Ascending aorta (tissue), 2 donors: ENCODE data around the gene APOH. TPM values are rescaled to one million over a fixed set of nuclear protein-coding genes. Genes with fewer than 3 reads are reported as not detected.

Experiments
- DNase-seq, 2 donors: peaks; one replicate each; pipeline ENCODE4 v3.0.0-alpha.2; 2019; ENCODE audit warnings: low spot score in 2 of 2
- H3K27ac ChIP-seq, 2 donors: fragments of 200-600 bp; sonication (generic); one replicate each; pipeline ENCODE4 v1.5.1; 2016 to 2017; ENCODE audit warnings: mild to moderate bottlenecking in 1 of 2
- H3K27me3 ChIP-seq: fragments of 200-600 bp; sonication (generic); one replicate; pipeline ENCODE4 v1.5.1; 2017
- H3K36me3 ChIP-seq, 2 donors: fragments of 200-600 bp; sonication (generic); one replicate each; pipeline ENCODE4 v1.5.1; 2016
- H3K4me1 ChIP-seq, 2 donors: fragments of 200-600 bp; sonication (generic); one replicate each; pipeline ENCODE4 v1.5.1; 2016 to 2017; ENCODE audit warnings: mild to moderate bottlenecking in 1 of 2
- H3K4me3 ChIP-seq, 2 donors: fragments of 200-600 bp; sonication (generic); one replicate each; pipeline ENCODE4 v1.5.1; 2016 to 2017; ENCODE audit warnings: mild to moderate bottlenecking in 1 of 2
- H3K9me3 ChIP-seq, 2 donors: fragments of 200-600 bp; sonication (generic); one replicate each; pipeline ENCODE4 v1.5.1; 2016
- intact Hi-C: fragments of 100-400 bp; cut with DNase I; formaldehyde crosslinking; loops from one replicate; pipeline ENCODE4 v1.15.1; 2023
- total RNA-seq: library from RNA; depleted of rRNA; stranded (reverse); fragments of >200 nt; gene quantifications from one replicate; pipeline ENCODE4 v1.1.0, GENCODE V29; 2016
- TF ChIP-seq, protein P1 (sequence below), 3 experiments: fragments of 200-600 bp in 2 of 3; fragments of 450-650 bp in 1 of 3; sonication (generic) in 2 of 3; IDR thresholded peaks; one replicate each; pipeline ENCODE4 v1.5.1; 2016 to 2019; ENCODE audit warnings: antibody characterized with exemption in 3 of 3, mild to moderate bottlenecking in 1 of 3, moderate library complexity in 1 of 3

APOH gene
- total RNA-seq, 1 donor from 2014 or later = 4.7 TPM

DNA sequence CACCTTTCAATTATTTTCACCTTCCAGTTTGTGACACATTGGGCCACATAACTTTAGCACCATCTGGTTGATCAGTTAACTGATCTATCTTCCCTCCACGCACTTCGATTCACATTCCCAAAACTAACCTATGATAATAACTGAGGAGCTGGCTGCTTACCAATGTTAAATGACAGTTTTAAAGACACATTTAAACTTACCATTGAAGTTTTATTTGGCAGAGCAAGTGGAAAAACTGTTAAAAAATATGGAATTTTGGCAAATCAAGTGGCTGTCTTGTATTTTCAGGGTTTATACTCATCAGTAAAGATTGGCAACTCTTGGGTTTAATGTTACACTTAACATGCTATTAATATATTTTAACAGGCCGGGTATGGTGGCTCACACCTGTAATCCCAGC is 5.4 kb upstream of the APOH start:
- Histone ChIP-seq H3K4me1 (no peaks in the 10 kb centered on the region), H3K9me3 (no peaks in the 10 kb centered on the region), H3K4me3 (no peak overlapping the region), H3K27ac (no peak overlapping the region), H3K27me3 (no peaks in the 10 kb centered on the region), H3K36me3 (no peaks in the 10 kb centered on the region)
- DNase-seq = no peak
- TF ChIP-seq, protein P1, sequence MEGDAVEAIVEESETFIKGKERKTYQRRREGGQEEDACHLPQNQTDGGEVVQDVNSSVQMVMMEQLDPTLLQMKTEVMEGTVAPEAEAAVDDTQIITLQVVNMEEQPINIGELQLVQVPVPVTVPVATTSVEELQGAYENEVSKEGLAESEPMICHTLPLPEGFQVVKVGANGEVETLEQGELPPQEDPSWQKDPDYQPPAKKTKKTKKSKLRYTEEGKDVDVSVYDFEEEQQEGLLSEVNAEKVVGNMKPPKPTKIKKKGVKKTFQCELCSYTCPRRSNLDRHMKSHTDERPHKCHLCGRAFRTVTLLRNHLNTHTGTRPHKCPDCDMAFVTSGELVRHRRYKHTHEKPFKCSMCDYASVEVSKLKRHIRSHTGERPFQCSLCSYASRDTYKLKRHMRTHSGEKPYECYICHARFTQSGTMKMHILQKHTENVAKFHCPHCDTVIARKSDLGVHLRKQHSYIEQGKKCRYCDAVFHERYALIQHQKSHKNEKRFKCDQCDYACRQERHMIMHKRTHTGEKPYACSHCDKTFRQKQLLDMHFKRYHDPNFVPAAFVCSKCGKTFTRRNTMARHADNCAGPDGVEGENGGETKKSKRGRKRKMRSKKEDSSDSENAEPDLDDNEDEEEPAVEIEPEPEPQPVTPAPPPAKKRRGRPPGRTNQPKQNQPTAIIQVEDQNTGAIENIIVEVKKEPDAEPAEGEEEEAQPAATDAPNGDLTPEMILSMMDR (IDR thresholded peaks at IDR 0.05) = no peak
- intact Hi-C loops = no loop called here

DNA sequence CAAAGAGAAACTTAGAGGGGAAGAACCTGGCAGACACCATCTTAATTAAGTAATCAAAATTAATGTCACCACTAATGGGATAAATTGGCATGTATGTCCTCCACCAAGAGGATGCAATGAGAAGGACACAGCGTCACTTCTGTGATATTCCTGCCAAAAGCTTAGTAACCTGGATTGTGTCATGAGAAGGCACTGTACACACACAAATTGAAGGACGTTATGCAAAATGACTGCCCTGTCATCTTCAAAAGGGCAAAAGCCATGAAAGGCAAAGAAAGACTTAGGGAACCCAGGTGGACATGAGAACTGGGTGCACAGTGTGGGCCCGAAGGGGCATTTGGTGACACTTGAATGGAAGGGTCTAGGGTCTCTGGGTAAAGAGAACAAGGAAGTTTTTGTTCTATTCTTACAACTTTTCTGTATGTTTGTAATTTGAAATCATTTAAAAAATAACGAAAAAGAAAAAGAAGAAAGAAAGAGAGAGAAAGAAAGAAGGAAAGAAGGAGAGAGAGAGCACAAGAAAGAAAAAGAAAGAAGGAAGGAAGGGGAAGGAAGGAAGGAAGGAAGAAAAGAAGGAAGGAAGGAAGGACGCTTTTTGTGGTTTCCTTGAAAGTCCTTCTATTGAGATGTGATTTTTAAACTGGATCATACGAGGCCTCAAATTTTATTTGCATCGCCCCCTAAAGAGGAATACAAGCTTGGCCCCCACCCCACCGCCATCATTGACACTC is 4.0 kb upstream of the APOH start:
- intact Hi-C loops = no loop called here
- H3K9me3 ChIP-seq = no peaks in the 10 kb centered on the region

DNA sequence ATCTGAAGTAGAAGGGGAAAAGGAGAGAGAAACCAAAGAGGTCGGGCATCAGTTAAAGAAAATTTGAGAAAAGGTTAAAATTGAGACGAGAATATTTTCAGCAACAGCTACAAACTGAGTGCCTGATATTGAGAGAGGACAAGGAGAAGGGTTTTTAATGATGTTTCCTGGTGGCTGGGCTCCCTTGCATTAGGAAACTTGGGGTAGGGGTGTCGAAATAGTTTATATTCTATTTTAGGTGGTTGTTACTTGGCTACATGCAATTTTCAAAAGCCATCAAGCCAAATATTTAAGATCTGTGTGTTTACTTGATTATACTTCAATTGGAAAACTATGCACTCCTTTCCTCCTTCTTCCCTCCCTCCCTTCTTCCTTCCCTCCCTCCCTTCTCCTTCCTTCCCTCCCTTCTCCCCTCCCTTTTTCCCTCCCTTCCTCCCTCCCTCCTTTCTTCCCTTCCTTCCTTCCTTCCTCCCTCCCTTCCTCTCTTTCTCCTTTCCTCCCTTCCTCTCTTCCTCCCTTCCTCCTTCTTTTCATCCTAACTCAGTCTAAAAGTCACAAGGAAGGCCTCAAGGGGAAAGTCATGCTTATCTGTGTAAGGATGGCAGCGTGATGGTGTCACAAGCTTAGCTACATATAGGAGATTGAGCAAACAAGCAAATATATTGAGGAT is 1.8 kb upstream of the APOH start:
- no peak for DNase-seq

More for the DNA sequence above, 4.0 kb upstream of the APOH start:
- H3K27me3 ChIP-seq = no peaks in the 10 kb centered on the region
- no peak overlapping the region for H3K27ac ChIP-seq
- TF ChIP-seq, protein P1 (IDR thresholded peaks at IDR 0.05) = no peak
- no peak overlapping the region for H3K4me3 ChIP-seq
- no peaks in the 10 kb centered on the region for H3K36me3 ChIP-seq
- DNase-seq = no peak
- H3K4me1 ChIP-seq = no peaks in the 10 kb centered on the region

DNA sequence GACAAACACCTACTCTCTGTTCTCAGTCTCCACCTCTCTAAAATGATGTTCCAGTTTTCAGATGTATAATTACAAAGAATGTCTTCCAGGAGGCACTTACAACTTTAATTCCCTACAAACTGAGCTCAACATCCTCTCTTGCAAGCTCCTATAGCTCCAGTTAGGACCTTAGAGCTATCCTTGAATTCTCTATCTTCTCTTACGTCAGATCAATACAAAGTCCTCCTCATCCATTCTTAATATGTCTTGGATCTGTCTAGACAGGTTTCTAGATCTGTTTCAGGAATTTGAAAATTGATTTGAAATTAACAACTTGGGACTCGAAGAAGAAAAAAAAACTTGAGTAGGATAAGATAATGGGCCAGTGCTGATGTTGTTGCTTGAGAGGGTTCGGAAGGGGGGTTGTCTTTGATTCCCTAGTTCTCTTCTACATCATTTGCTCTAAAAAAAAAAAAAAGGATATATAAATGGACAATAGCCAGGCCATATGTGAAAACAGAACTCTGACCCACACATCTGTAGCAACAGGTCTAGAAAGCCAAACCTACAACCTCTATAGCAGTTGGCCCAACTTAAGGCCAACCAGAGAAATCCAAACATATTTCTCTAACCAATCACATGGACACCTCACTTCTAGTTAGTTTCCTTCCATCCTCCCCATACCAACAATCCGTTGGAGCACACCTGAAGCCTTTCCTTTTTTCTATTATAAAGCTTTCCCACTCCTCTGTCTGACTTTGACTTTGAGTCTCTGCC is 746 bp upstream of the APOH start:
- no peak overlapping the region for H3K4me3 ChIP-seq
- DNase-seq = no peak
- H3K27me3 ChIP-seq = no peaks in the 10 kb centered on the region
- H3K36me3 ChIP-seq = no peaks in the 10 kb centered on the region
- intact Hi-C loops = no loop called here
- H3K9me3 ChIP-seq = no peaks in the 10 kb centered on the region
- no peak overlapping the region for H3K27ac ChIP-seq
- no peaks in the 10 kb centered on the region for H3K4me1 ChIP-seq
- TF ChIP-seq, protein P1 (IDR thresholded peaks at IDR 0.05) = no peak

More for the DNA sequence above, 1.8 kb upstream of the APOH start:
- Histone ChIP-seq H3K4me1 (no peaks in the 10 kb centered on the region), H3K27me3 (no peaks in the 10 kb centered on the region), H3K9me3 (no peaks in the 10 kb centered on the region), H3K4me3 (no peak overlapping the region), H3K36me3 (no peaks in the 10 kb centered on the region), H3K27ac (no peak overlapping the region)
- TF ChIP-seq, protein P1 (IDR thresholded peaks at IDR 0.05) = no peak
- intact Hi-C loops = no loop called here

DNA sequence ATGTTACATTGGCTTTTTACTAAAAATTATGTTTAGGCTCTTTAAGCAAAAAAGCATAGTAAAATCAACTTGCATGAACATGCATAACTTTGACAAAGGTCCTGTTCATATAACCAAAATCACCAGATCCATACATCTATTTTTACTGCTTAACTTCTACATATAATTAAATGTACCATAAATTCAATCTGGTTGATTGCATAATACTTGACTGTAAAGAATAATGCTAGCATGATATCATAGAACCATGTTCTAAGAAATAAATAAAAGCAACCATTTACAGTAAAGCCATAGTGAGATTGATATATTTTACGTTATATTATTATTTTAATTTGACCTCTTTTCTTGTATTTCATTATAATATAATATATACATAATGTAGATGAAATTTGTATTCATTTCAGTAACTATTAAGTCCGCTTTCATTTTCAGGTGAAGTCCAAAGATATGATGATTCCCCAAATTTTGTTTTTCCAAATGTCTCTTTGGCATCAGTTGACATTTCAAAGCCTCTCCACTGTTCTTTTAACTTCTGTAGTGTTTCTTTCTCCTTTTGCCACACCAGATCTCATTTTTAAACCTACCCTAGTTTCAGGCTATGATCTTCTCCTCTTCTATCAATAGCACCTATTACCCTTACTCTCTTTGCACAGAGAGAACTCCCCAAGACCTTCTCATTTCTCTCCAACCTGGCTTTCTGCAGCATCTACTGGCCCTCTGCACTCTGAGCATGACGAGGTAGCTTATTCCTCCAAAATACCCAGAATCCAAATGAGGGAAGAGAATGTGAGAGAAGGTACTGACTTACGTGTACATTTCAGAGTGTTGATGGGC is 1.8 kb downstream of the APOH start:
- no peaks in the 10 kb centered on the region for H3K4me1 ChIP-seq
- TF ChIP-seq, protein P1 (IDR thresholded peaks at IDR 0.05) = no peak
- no peak for DNase-seq
- H3K4me3 ChIP-seq = no peak overlapping the region
- H3K9me3 ChIP-seq = no peaks in the 10 kb centered on the region
- H3K27me3 ChIP-seq = no peaks in the 10 kb centered on the region
- H3K27ac ChIP-seq = no peak overlapping the region
- H3K36me3 ChIP-seq = no peaks in the 10 kb centered on the region
- intact Hi-C loops = no loop called here
